Neural progenitor cell (in vitro differentiated cells): ENCODE results near the gene TNPO2. TPM values are rescaled to one million over a fixed set of nuclear protein-coding genes. Genes with fewer than 3 reads are reported as not detected.

Source experiments
- DNase-seq: peaks from one replicate; pipeline ENCODE4 v3.0.0-alpha.2; 2016; ENCODE audit warnings: low spot score
- H2AFZ ChIP-seq: fragments of 200-600 bp; sonication (generic); replicated peaks from 2 replicates; pipeline ENCODE4 v1.6.1; 2016; ENCODE audit warnings: antibody characterized with exemption
- H3F3A ChIP-seq: fragments of 200-600 bp; sonication (generic); 2 replicates; pipeline ENCODE4 v1.6.1; 2016; ENCODE audit warnings: antibody characterized with exemption, low read depth
- H3K27ac ChIP-seq: fragments of 200-600 bp; sonication (generic); 2 replicates; pipeline ENCODE4 v1.5.1; 2016; ENCODE audit warnings: mild to moderate bottlenecking
- H3K27me3 ChIP-seq: fragments of 200-600 bp; sonication (generic); 2 replicates; pipeline ENCODE4 v1.6.1; 2016; ENCODE audit warnings: mild to moderate bottlenecking, moderate library complexity
- H3K36me3 ChIP-seq: fragments of 200-600 bp; sonication (generic); 2 replicates; pipeline ENCODE4 v1.5.1; 2016
- H3K4me1 ChIP-seq: fragments of 200-600 bp; sonication (generic); 2 replicates; pipeline ENCODE4 v1.6.1; 2016; ENCODE audit warnings: mixed run types
- H3K4me2 ChIP-seq: fragments of 200-600 bp; sonication (generic); 2 replicates; pipeline ENCODE4 v1.6.1; 2016
- H3K4me3 ChIP-seq: fragments of 200-600 bp; sonication (generic); 2 replicates; pipeline ENCODE4 v1.5.1; 2016
- H3K79me2 ChIP-seq: fragments of 200-600 bp; sonication (generic); 2 replicates; pipeline ENCODE4 v1.6.1; 2016; ENCODE audit warnings: low read depth
- H3K9ac ChIP-seq: fragments of 200-600 bp; sonication (generic); 2 replicates; pipeline ENCODE4 v1.6.1; 2016
- H3K9me3 ChIP-seq: fragments of 200-600 bp; sonication (generic); 2 replicates; pipeline ENCODE4 v1.5.1; 2016; ENCODE audit warnings: low read depth
- H4K20me1 ChIP-seq: fragments of 200-600 bp; sonication (generic); 2 replicates; pipeline ENCODE4 v1.6.1; 2016; ENCODE audit warnings: low read depth
- H3K27ac Mint-ChIP-seq: 3 replicates; pipeline ENCODE4 v1.8.0; 2021; ENCODE audit warnings: mixed read lengths
- H3K27me3 Mint-ChIP-seq: 2 replicates; pipeline ENCODE4 v1.8.0; 2022; ENCODE audit warnings: low read depth, mild to moderate bottlenecking, inconsistent platforms, moderate library complexity, mixed read lengths; ENCODE audit not compliant: insufficient read depth
- H3K36me3 Mint-ChIP-seq: 3 replicates; pipeline ENCODE4 v1.8.0; 2021; ENCODE audit warnings: mixed read lengths
- H3K4me1 Mint-ChIP-seq: 3 replicates; pipeline ENCODE4 v1.8.0; 2021; ENCODE audit warnings: mixed read lengths
- H3K4me3 Mint-ChIP-seq: 3 replicates; pipeline ENCODE4 v1.8.0; 2021; ENCODE audit warnings: mild to moderate bottlenecking, moderate library complexity, mixed read lengths
- H3K9me3 Mint-ChIP-seq: 3 replicates; pipeline ENCODE4 v1.8.0; 2020; ENCODE audit warnings: mixed read lengths
- CTCF ChIP-seq: fragments of 200-600 bp; sonication (generic); IDR thresholded peaks from 2 replicates; pipeline ENCODE4 v1.5.1; 2017; ENCODE audit warnings: antibody characterized with exemption, mild to moderate bottlenecking
- EZH2 ChIP-seq: fragments of 200-600 bp; sonication (generic); IDR thresholded peaks from 2 replicates; pipeline ENCODE4 v1.6.1; 2017; ENCODE audit warnings: antibody characterized with exemption, mild to moderate bottlenecking, moderate library complexity
- EZH2phosphoT487 ChIP-seq: fragments of 200-600 bp; sonication (generic); IDR thresholded peaks from 2 replicates; pipeline ENCODE4 v1.6.1; 2017; ENCODE audit warnings: antibody characterized with exemption
- total RNA-seq: library from RNA; depleted of rRNA; stranded (reverse); fragments of >200 nt; gene quantifications from 2 replicates; pipeline ENCODE4 v1.2.3, GENCODE V29; 2015; ENCODE audit warnings: low replicate concordance

TNPO2 gene
- total RNA-seq, result 58.1 and 87.4 TPM in 2 replicates

- Histone ChIP-seq H3K4me1 (peaks cover 6% of the 10 kb centered on the region), H2AFZ (peak within 1 kb of the TSS; percentile 75)
- H3K4me3 Mint-ChIP-seq, result peak within 1 kb of the TSS; percentile 99
Measured at GRCh38 chr19:12723641-12724426, at the start of gene TNPO2. Gene TNPO2 (minus strand): TSS chr19:12723932. CDS start chr19:12720977, 2,955 bp downstream.

GRCh38 chr19:12772323-12772722 is 48.6 kb upstream of the TNPO2 start:
- Histone ChIP-seq H4K20me1 (no peaks in the 10 kb centered on the region), H3K4me2 (no peak overlapping the region), H3K27ac (no peak overlapping the region), H2AFZ (no peak overlapping the region), H3K4me1 (peaks cover 7% of the 10 kb centered on the region), H3K9ac (no peak overlapping the region), H3K36me3 (no peaks in the 10 kb centered on the region), H3K27me3 (peaks cover 13% of the 10 kb centered on the region), H3K79me2 (no peaks in the 10 kb centered on the region), H3K9me3 (no peaks in the 10 kb centered on the region), H3K4me3 (no peak overlapping the region), H3F3A (peaks cover 30% of the 10 kb centered on the region)
- H3K36me3 Mint-ChIP-seq, result peaks cover 4% of the 10 kb centered on the region
- no peak for TF ChIP-seq EZH2phosphoT487
- TF ChIP-seq EZH2, result no peak
- TF ChIP-seq CTCF, result no peak
- no peaks in the 10 kb centered on the region for H3K9me3 Mint-ChIP-seq
- no peak overlapping the region for H3K27ac Mint-ChIP-seq
- peaks cover 5% of the 10 kb centered on the region for H3K27me3 Mint-ChIP-seq
- H3K4me3 Mint-ChIP-seq, result peak overlapping the region; percentile 48
- peaks cover 15% of the 10 kb centered on the region for H3K4me1 Mint-ChIP-seq
- DNase-seq, result no peak

More at GRCh38 chr19:12723641-12724426, at the start of gene TNPO2:
- peak within 1 kb of the TSS; percentile 70 for H3K27ac ChIP-seq
- peaks cover 22% of the 10 kb centered on the region for H4K20me1 ChIP-seq
- no peaks in the 10 kb centered on the region for H3K9me3 ChIP-seq
- peak; percentile 92 for DNase-seq
- Mint-ChIP-seq H3K27ac (peak within 1 kb of the TSS; percentile 99), H3K9me3 (no peaks in the 10 kb centered on the region), H3K36me3 (peaks cover 10% of the 10 kb centered on the region), H3K27me3 (peaks cover 11% of the 10 kb centered on the region), H3K4me1 (peaks cover 22% of the 10 kb centered on the region)
- H3K27me3 ChIP-seq, result no peaks in the 10 kb centered on the region
- no peaks in the 10 kb centered on the region for H3K36me3 ChIP-seq
- H3K9ac ChIP-seq, result peak within 1 kb of the TSS; percentile 71
- H3K79me2 ChIP-seq, result peaks cover 53% of the 10 kb centered on the region
- TF ChIP-seq EZH2phosphoT487 (no peak), EZH2 (no peak), CTCF (no peak)
- peaks cover 43% of the 10 kb centered on the region for H3F3A ChIP-seq
- peak within 1 kb of the TSS; percentile 66 for H3K4me3 ChIP-seq
- H3K4me2 ChIP-seq, result peak within 1 kb of the TSS; percentile 94

- peaks cover 7% of the 10 kb centered on the region for H3K4me1 ChIP-seq
- no peak overlapping the region for H3K4me3 ChIP-seq
- no peaks in the 10 kb centered on the region for H3K79me2 ChIP-seq
- Mint-ChIP-seq H3K27me3 (peaks cover 7% of the 10 kb centered on the region), H3K4me3 (no peak overlapping the region), H3K27ac (no peak overlapping the region), H3K36me3 (peaks cover 4% of the 10 kb centered on the region), H3K9me3 (no peaks in the 10 kb centered on the region), H3K4me1 (peaks cover 16% of the 10 kb centered on the region)
- H4K20me1 ChIP-seq, result no peaks in the 10 kb centered on the region
- no peak overlapping the region for H3K9ac ChIP-seq
- peaks cover 13% of the 10 kb centered on the region for H3K27me3 ChIP-seq
- no peak overlapping the region for H3K27ac ChIP-seq
- H3K9me3 ChIP-seq, result no peaks in the 10 kb centered on the region
- DNase-seq, result no peak
- TF ChIP-seq EZH2, result no peak
- no peak for TF ChIP-seq CTCF
- no peak for TF ChIP-seq EZH2phosphoT487
- no peaks in the 10 kb centered on the region for H3K36me3 ChIP-seq
- no peak overlapping the region for H3K4me2 ChIP-seq
- H2AFZ ChIP-seq, result no peak overlapping the region
- H3F3A ChIP-seq, result peaks cover 34% of the 10 kb centered on the region
Measured at GRCh38 chr19:12770922-12771321, 47.2 kb upstream of the TNPO2 start.
